ENCODE data around the gene PCGF6. TPM values are rescaled to one million over a fixed set of nuclear protein-coding genes. Genes with fewer than 3 reads are reported as not detected.
A peak's percentile ranks its signal among the peaks of the same experiment; 100 is the strongest.

Gene PCGF6
- polyA plus RNA-seq, 1 experiment: 3.5 TPM

- ChIA-PET POLR2A (interaction anchor here (0.6 kb wide), 1 partner anchor 188 kb away, joined by 7 read pairs; no protein-coding TSS in a partner anchor), CTCF (interaction anchor here (0.9 to 1.4 kb wide), 2 partner anchors 18 to 47 kb away, joined by 3 read pairs; no protein-coding TSS in a partner anchor)
- no peak for DNase-seq (ENCODE audit: low read depth)
- TF ChIP-seq CTCF (IDR thresholded peaks at IDR 0.05; ENCODE audit: insufficient read depth, low read depth, low read length): no peak
- Histone ChIP-seq H3K27me3 (ENCODE audit: control insufficient read depth, insufficient read depth, low read length) (no peaks in the 10 kb centered on the region; the same call in 1 of the 2 replicates), H3K36me3 (ENCODE audit: control insufficient read depth, insufficient read depth, low read length) (no peaks in the 10 kb centered on the region), H3K4me3 (ENCODE audit: low read depth, low read length) (no peak overlapping the region)
Measured at GRCh38 chr10:103291588-103291987, 59.4 kb downstream of the PCGF6 start.

- H3K27me3 ChIP-seq (ENCODE audit: control insufficient read depth, insufficient read depth, low read length): no peaks in the 10 kb centered on the region; the same call in 1 of the 2 replicates
- POLR2A ChIA-PET: interaction anchor here (1.2 kb wide), 1 partner anchor 44 kb away, joined by 3 read pairs; no protein-coding TSS in a partner anchor
- no peak for DNase-seq (ENCODE audit: low read depth)
- no peaks in the 10 kb centered on the region for H3K36me3 ChIP-seq (ENCODE audit: control insufficient read depth, insufficient read depth, low read length)
- TF ChIP-seq CTCF (IDR thresholded peaks at IDR 0.05; ENCODE audit: insufficient read depth, low read depth, low read length): no peak
- CTCF ChIA-PET: no interaction called here
- no peak overlapping the region for H3K4me3 ChIP-seq (ENCODE audit: low read depth, low read length)
Measured at GRCh38 chr10:103287992-103288391, 62.9 kb downstream of the PCGF6 start.

- TF ChIP-seq CTCF (IDR thresholded peaks at IDR 0.05; ENCODE audit: insufficient read depth, low read depth, low read length): no peak
- Histone ChIP-seq H3K36me3 (ENCODE audit: control insufficient read depth, insufficient read depth, low read length) (no peaks in the 10 kb centered on the region), H3K27me3 (ENCODE audit: control insufficient read depth, insufficient read depth, low read length) (no peaks in the 10 kb centered on the region; the same call in 1 of the 2 replicates), H3K4me3 (ENCODE audit: low read depth, low read length) (no peak overlapping the region)
- CTCF ChIA-PET: interaction anchor here (0.6 kb wide), 1 partner anchor 108 kb away, joined by 3 read pairs; no protein-coding TSS in a partner anchor
- POLR2A ChIA-PET: no interaction called here
- peak; percentile 13 for DNase-seq (ENCODE audit: low read depth)
Measured at GRCh38 chr10:103284170-103284569, 66.8 kb downstream of the PCGF6 start.

- Histone ChIP-seq H3K27me3 (ENCODE audit: control insufficient read depth, insufficient read depth, low read length) (peaks cover 2% of the 10 kb centered on the region), H3K4me3 (ENCODE audit: low read depth, low read length) (no peak overlapping the region), H3K36me3 (ENCODE audit: control insufficient read depth, insufficient read depth, low read length) (no peaks in the 10 kb centered on the region)
- ChIA-PET POLR2A (no interaction called here), CTCF (no interaction called here)
- no peak for DNase-seq (ENCODE audit: low read depth)
- TF ChIP-seq CTCF (IDR thresholded peaks at IDR 0.05; ENCODE audit: insufficient read depth, low read depth, low read length): no peak
Measured at GRCh38 chr10:103282961-103283360, 68.0 kb downstream of the PCGF6 start.

GRCh38 chr10:103281753-103282152 lies 69.2 kb downstream of the PCGF6 start:
- H3K27me3 ChIP-seq (ENCODE audit: control insufficient read depth, insufficient read depth, low read length): peaks cover 8% of the 10 kb centered on the region
- no peak overlapping the region for H3K4me3 ChIP-seq (ENCODE audit: low read depth, low read length)
- POLR2A ChIA-PET: no interaction called here
- no peaks in the 10 kb centered on the region for H3K36me3 ChIP-seq (ENCODE audit: control insufficient read depth, insufficient read depth, low read length)
- CTCF ChIA-PET: interaction anchor here (1.6 to 2.3 kb wide), 2 partner anchors 37 to 52 kb away, joined by 3 to 6 read pairs; no protein-coding TSS in a partner anchor
- no peak for DNase-seq (ENCODE audit: low read depth)
- no peak for TF ChIP-seq CTCF (IDR thresholded peaks at IDR 0.05; ENCODE audit: insufficient read depth, low read depth, low read length)

Data from BJ (cell line).